ENCODE data around the gene FOXM1.

Gene FOXM1

GRCh38 chr12:2823483-2823882, 53.5 kb downstream of the FOXM1 start:
- Histone ChIP-seq H3K4me1 (ENCODE audit: control insufficient read depth, insufficient read depth, low read length) (peaks cover 25% of the 10 kb centered on the region), H3K27me3 (ENCODE audit: control insufficient read depth, insufficient read depth, low read length) (no peaks in the 10 kb centered on the region), H3K9me3 (ENCODE audit: control insufficient read depth, insufficient read depth, low read length) (no peaks in the 10 kb centered on the region), H3K4me3 (ENCODE audit: low read depth, low read length) (no peak overlapping the region), H3K27ac (ENCODE audit: low read depth, low read length) (no peak overlapping the region), H3K9ac (ENCODE audit: low read depth, low read length) (no peak overlapping the region), H3K36me3 (ENCODE audit: control insufficient read depth, insufficient read depth, low read length) (peaks cover 90% of the 10 kb centered on the region)

DNA sequence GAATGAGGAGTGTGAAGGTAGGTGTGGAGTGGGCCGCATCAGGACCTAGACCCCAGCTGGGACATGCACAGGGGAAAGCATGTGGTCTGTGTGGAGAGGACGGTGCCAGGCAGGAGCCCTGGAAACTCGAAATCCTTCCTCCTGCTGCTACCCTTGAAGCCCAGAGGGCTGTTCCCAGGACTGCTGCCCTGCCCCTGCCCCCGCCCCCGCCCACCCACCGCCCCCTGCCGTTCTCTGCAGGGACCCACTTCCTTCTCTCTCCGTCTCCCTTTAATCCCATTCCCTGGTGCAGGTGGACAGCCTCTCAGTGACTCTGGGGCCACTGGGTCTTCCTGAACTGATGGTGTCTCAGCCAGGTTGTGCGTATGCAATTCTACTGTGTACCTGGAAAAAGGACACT, 56.5 kb downstream of the FOXM1 start:
- Histone ChIP-seq H3K36me3 (ENCODE audit: control insufficient read depth, insufficient read depth, low read length) (peaks cover 81% of the 10 kb centered on the region), H3K9ac (ENCODE audit: low read depth, low read length) (no peak overlapping the region), H3K9me3 (ENCODE audit: control insufficient read depth, insufficient read depth, low read length) (no peaks in the 10 kb centered on the region), H3K4me3 (ENCODE audit: low read depth, low read length) (no peak overlapping the region), H3K27me3 (ENCODE audit: control insufficient read depth, insufficient read depth, low read length) (no peaks in the 10 kb centered on the region), H3K27ac (ENCODE audit: low read depth, low read length) (no peak overlapping the region), H3K4me1 (ENCODE audit: control insufficient read depth, insufficient read depth, low read length) (peaks cover 17% of the 10 kb centered on the region)

GRCh38 chr12:2819810-2820209, 57.2 kb downstream of the FOXM1 start:
- H3K4me1 ChIP-seq (ENCODE audit: control insufficient read depth, insufficient read depth, low read length): peaks cover 12% of the 10 kb centered on the region; the same call in 1 of the 2 replicates
- H3K4me3 ChIP-seq (ENCODE audit: low read depth, low read length): no peak overlapping the region
- H3K27me3 ChIP-seq (ENCODE audit: control insufficient read depth, insufficient read depth, low read length): no peaks in the 10 kb centered on the region
- H3K9me3 ChIP-seq (ENCODE audit: control insufficient read depth, insufficient read depth, low read length): no peaks in the 10 kb centered on the region
- no peak overlapping the region for H3K9ac ChIP-seq (ENCODE audit: low read depth, low read length)
- H3K27ac ChIP-seq (ENCODE audit: low read depth, low read length): no peak overlapping the region
- peaks cover 75% of the 10 kb centered on the region for H3K36me3 ChIP-seq (ENCODE audit: control insufficient read depth, insufficient read depth, low read length)

- Histone ChIP-seq H3K4me1 (ENCODE audit: control insufficient read depth, insufficient read depth, low read length) (peaks cover 8% of the 10 kb centered on the region), H3K27me3 (ENCODE audit: control insufficient read depth, insufficient read depth, low read length) (no peaks in the 10 kb centered on the region), H3K27ac (ENCODE audit: low read depth, low read length) (peak overlapping the region; percentile 93), H3K9me3 (ENCODE audit: control insufficient read depth, insufficient read depth, low read length) (no peaks in the 10 kb centered on the region), H3K9ac (ENCODE audit: low read depth, low read length) (peak overlapping the region; percentile 96), H3K4me3 (ENCODE audit: low read depth, low read length) (peak overlapping the region; percentile 76), H3K36me3 (ENCODE audit: control insufficient read depth, insufficient read depth, low read length) (peaks cover 18% of the 10 kb centered on the region)
Measured at GRCh38 chr12:2813214-2814185, 63.5 kb downstream of the FOXM1 start.

GRCh38 chr12:2812290-2813213, 64.4 kb downstream of the FOXM1 start, which contains the start of gene ITFG2:
Gene ITFG2 (plus strand): TSS chr12:2812668. CDS start chr12:2812761, 93 bp downstream.
- H3K36me3 ChIP-seq (ENCODE audit: control insufficient read depth, insufficient read depth, low read length): peaks cover 8% of the 10 kb centered on the region
- peak within 1 kb of the TSS; percentile 96 for H3K9ac ChIP-seq (ENCODE audit: low read depth, low read length)
- peaks cover 8% of the 10 kb centered on the region for H3K4me1 ChIP-seq (ENCODE audit: control insufficient read depth, insufficient read depth, low read length)
- H3K27me3 ChIP-seq (ENCODE audit: control insufficient read depth, insufficient read depth, low read length): no peaks in the 10 kb centered on the region
- H3K9me3 ChIP-seq (ENCODE audit: control insufficient read depth, insufficient read depth, low read length): no peaks in the 10 kb centered on the region
- peak within 1 kb of the TSS; percentile 76 for H3K4me3 ChIP-seq (ENCODE audit: low read depth, low read length)
- peak within 1 kb of the TSS; percentile 93 for H3K27ac ChIP-seq (ENCODE audit: low read depth, low read length)

DNA sequence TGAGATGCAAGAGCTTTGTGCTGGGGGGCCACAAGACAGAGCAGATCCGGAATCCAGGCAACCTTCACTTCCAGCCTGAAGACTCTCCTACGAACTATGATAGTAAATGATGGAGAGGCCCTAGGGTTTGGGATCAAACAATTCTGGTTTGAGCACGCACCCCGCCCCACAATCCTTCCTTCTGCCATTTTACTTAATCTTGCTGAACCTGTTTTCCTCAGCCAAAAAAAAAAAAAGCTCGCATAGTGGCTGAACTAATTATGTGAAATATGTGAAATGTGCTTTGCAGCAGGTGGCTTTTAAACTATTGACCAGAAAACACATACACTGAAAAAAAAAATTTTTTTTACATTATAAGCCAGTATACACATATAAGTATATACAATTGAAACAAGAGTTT, 65.2 kb downstream of the FOXM1 start:
- H3K4me3 ChIP-seq (ENCODE audit: low read depth, low read length): peak overlapping the region; percentile 44
- H3K9ac ChIP-seq (ENCODE audit: low read depth, low read length): no peak overlapping the region
- H3K4me1 ChIP-seq (ENCODE audit: control insufficient read depth, insufficient read depth, low read length): peaks cover 8% of the 10 kb centered on the region
- H3K36me3 ChIP-seq (ENCODE audit: control insufficient read depth, insufficient read depth, low read length): peaks cover under 1% of the 10 kb centered on the region; the same call in 1 of the 2 replicates
- H3K9me3 ChIP-seq (ENCODE audit: control insufficient read depth, insufficient read depth, low read length): no peaks in the 10 kb centered on the region
- peak overlapping the region; percentile 31 for H3K27ac ChIP-seq (ENCODE audit: low read depth, low read length)
- no peaks in the 10 kb centered on the region for H3K27me3 ChIP-seq (ENCODE audit: control insufficient read depth, insufficient read depth, low read length)

Data from HUES48 (cell line).